OCI-LY3 (cell line): ENCODE results near the gene IFITM1.

Experiments used
- H2AFZ ChIP-seq: fragments of 200-600, 300-600 bp; shearing (Covaris generic); 2 replicates; pipeline ENCODE4 v1.6.0; 2014; ENCODE audit warnings: antibody characterized with exemption, low read depth, low read length
- H3K27ac ChIP-seq: fragments of 200-600, 300-600 bp; sonication (generic); 2 replicates; pipeline ENCODE4 v1.5.1; 2014; ENCODE audit warnings: mild to moderate bottlenecking, low read length, moderate library complexity, mixed read lengths
- H3K27me3 ChIP-seq: fragments of 200-600, 300-600 bp; sonication (generic); 2 replicates; pipeline ENCODE4 v1.6.1; 2014; ENCODE audit warnings: low read depth, low read length, mixed read lengths
- H3K36me3 ChIP-seq: fragments of 200-600, 300-600 bp; sonication (generic); replicated peaks from 2 replicates; pipeline ENCODE3; 2014; ENCODE audit warnings: low read depth, low read length, mixed read lengths
- H3K4me1 ChIP-seq: fragments of 300-600, 200-600 bp; sonication (generic); 2 replicates; pipeline ENCODE4 v1.6.1; 2014; ENCODE audit warnings: low read length, mixed read lengths
- H3K4me2 ChIP-seq: fragments of 200-600, 300-600 bp; sonication (generic); 2 replicates; pipeline ENCODE4 v1.6.1; 2014; ENCODE audit warnings: low read length, mixed read lengths
- H3K4me3 ChIP-seq: fragments of 300-600, 200-600 bp; sonication (generic); 2 replicates; pipeline ENCODE4 v1.5.1; 2014; ENCODE audit warnings: antibody characterized with exemption, mild to moderate bottlenecking, low read length, moderate library complexity
- H3K79me2 ChIP-seq: fragments of 300-600, 200-600 bp; shearing (Covaris generic); 2 replicates; pipeline ENCODE4 v1.6.1; 2014; ENCODE audit warnings: mild to moderate bottlenecking, low read length, mixed read lengths
- H3K9ac ChIP-seq: fragments of 300-600, 200-600 bp; shearing (Covaris generic); 2 replicates; pipeline ENCODE4 v1.6.0; 2014; ENCODE audit warnings: mild to moderate bottlenecking, low read length, moderate library complexity
- H3K9me3 ChIP-seq: fragments of 200-600, 300-600 bp; shearing (Covaris generic); 2 replicates; pipeline ENCODE4 v1.6.1; 2014; ENCODE audit warnings: low read length, mixed read lengths; ENCODE audit not compliant: insufficient read depth
- H4K20me1 ChIP-seq: fragments of 200-600, 300-600 bp; sonication (generic); 2 replicates; pipeline ENCODE4 v1.6.1; 2016; ENCODE audit warnings: low read length, mixed read lengths; ENCODE audit not compliant: insufficient read depth
- EZH2phosphoT487 ChIP-seq: fragments of 200-600 bp; shearing (Covaris generic); IDR thresholded peaks from 2 replicates; pipeline ENCODE4 v1.6.1; 2018; ENCODE audit warnings: antibody characterized with exemption, mixed run types, low read depth
- TF ChIP-seq, protein P1 (sequence below): fragments of 200-600, 300-600 bp; sonication (generic); IDR thresholded peaks from 2 replicates; pipeline ENCODE4 v1.5.1; 2014; ENCODE audit warnings: antibody characterized with exemption, low read length, low read depth

IFITM1 gene

DNA sequence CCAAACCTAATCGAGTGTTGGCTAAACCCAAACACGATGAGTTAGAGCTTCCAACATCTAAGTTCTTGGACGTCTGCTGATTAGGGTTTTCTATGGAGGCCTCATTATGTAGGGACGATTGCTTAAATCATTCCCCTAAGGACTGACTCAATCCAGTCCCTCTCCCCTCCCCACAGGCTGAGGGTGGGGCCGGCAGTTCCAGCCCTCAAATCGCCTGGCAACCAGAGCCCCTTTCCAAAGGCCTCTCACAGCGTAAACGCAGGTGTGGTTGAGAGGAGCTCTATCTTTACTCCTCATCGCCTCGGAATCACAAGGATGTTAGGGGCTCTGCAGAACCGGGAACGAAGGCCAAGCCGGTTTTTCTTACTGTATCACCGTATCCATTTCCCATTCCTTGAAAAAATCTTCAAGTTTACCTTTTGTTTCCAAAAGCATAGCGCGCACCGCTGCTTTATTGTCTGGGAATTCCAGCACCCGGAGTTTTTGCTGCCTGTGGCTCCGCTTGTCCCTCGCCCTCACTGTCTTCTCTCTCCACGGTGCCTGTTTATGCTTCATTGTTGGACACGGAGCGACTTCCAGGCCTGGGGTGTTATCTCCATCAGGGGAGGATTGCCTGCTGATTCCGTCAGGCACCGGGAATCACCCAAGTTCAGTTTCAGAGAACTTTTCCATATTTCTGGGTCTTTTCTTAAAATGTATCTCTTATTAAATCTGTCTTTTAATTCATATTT is 20.6 kb downstream of the IFITM1 start:
- Histone ChIP-seq H3K79me2 (no peaks in the 10 kb centered on the region), H3K9ac (no peak overlapping the region), H4K20me1 (no peaks in the 10 kb centered on the region), H3K27me3 (peaks cover 1% of the 10 kb centered on the region; the same call in 1 of the 2 replicates), H3K27ac (no peak overlapping the region), H3K4me1 (peaks cover 24% of the 10 kb centered on the region), H3K36me3 (no peaks in the 10 kb centered on the region), H3K4me3 (no peak overlapping the region), H3K9me3 (no peaks in the 10 kb centered on the region; the same call in 1 of the 2 replicates), H3K4me2 (no peak overlapping the region), H2AFZ (no peak overlapping the region)
- TF ChIP-seq, protein P1, sequence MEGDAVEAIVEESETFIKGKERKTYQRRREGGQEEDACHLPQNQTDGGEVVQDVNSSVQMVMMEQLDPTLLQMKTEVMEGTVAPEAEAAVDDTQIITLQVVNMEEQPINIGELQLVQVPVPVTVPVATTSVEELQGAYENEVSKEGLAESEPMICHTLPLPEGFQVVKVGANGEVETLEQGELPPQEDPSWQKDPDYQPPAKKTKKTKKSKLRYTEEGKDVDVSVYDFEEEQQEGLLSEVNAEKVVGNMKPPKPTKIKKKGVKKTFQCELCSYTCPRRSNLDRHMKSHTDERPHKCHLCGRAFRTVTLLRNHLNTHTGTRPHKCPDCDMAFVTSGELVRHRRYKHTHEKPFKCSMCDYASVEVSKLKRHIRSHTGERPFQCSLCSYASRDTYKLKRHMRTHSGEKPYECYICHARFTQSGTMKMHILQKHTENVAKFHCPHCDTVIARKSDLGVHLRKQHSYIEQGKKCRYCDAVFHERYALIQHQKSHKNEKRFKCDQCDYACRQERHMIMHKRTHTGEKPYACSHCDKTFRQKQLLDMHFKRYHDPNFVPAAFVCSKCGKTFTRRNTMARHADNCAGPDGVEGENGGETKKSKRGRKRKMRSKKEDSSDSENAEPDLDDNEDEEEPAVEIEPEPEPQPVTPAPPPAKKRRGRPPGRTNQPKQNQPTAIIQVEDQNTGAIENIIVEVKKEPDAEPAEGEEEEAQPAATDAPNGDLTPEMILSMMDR, result no peak
- TF ChIP-seq EZH2phosphoT487, result no peak

DNA sequence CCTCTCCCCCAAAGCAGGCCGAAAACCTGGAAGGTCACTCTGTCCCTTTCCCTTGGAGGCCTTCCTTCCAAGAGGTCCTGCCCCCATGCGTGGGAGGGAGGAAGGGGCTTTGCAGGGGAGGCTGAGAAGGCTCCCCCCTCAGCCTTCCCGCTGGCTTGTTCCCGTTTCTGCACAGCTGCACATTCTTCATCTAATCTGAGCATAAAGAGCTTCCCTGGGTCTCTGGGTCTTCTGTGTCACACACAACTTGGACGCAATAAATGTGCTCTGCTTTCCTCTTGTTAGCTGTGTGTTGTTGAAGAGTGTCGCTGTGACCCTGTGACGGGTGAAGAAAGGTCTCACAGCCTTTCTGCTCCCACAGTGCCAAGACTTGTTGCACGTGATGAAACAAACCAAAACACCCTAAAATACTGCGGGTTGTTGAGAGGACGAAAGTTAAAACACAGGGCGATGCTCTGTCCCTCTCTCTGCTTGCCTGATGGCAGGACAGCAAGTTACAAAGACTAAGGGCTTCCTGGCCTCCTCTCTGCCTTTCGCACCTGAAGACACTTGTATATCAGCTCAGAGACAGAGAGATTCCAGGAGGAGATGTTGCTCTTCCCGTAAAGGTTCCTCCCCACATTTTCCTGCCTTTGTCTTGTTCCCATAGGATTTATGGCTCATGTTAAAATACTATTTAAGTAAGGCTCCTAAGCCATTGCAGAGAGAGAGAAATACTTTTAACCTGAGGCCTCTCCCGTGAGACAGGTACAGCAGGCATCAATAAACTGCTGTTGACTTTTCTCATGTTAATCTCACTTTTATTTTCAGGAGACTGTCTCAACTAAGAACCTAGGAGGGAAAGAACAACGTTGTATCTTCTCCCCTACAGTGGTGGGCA is 22.2 kb downstream of the IFITM1 start:
- Histone ChIP-seq H3K36me3 (no peaks in the 10 kb centered on the region), H4K20me1 (no peaks in the 10 kb centered on the region), H3K27me3 (peaks cover 13% of the 10 kb centered on the region; the same call in 1 of the 2 replicates), H3K79me2 (no peaks in the 10 kb centered on the region), H2AFZ (no peak overlapping the region), H3K9ac (no peak overlapping the region), H3K4me3 (no peak overlapping the region), H3K4me1 (peaks cover 9% of the 10 kb centered on the region), H3K9me3 (no peaks in the 10 kb centered on the region; the same call in 1 of the 2 replicates), H3K4me2 (no peak overlapping the region), H3K27ac (no peak overlapping the region)
- TF ChIP-seq EZH2phosphoT487, result no peak
- TF ChIP-seq, protein P1, result no peak

DNA sequence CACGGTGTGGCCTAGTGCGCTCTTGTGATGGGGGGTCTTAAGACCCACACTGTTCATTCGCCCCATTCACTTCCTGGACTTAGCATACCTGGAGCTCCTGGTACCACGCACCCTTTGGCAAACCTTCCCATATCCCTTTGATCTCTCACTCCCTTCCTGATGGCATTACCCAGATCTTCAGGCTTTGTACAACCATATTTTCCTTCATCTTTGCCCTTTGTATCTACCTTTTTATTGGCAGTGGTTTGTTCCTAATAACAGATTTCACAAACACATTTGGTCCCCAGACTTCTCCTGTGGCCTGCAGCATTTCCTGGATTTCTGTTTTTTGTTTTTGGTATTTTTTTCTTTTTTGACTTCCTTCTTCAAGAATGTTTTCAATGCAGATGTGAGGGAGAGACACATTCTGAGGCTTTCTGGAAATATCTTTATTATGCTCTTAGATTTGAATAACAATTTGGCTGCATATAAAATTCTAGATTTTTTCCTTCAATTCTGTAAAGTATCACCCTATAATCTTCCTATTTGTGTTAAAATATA is 22.9 kb downstream of the IFITM1 start:
- Histone ChIP-seq H2AFZ (no peak overlapping the region), H3K79me2 (no peaks in the 10 kb centered on the region), H3K27me3 (peaks cover 13% of the 10 kb centered on the region; the same call in 1 of the 2 replicates), H3K36me3 (no peaks in the 10 kb centered on the region), H3K4me1 (peaks cover 9% of the 10 kb centered on the region), H3K27ac (no peak overlapping the region), H3K9ac (no peak overlapping the region), H3K4me3 (no peak overlapping the region), H3K4me2 (no peak overlapping the region), H4K20me1 (no peaks in the 10 kb centered on the region), H3K9me3 (no peaks in the 10 kb centered on the region)
- no peak for TF ChIP-seq EZH2phosphoT487
- TF ChIP-seq, protein P1, result no peak

DNA sequence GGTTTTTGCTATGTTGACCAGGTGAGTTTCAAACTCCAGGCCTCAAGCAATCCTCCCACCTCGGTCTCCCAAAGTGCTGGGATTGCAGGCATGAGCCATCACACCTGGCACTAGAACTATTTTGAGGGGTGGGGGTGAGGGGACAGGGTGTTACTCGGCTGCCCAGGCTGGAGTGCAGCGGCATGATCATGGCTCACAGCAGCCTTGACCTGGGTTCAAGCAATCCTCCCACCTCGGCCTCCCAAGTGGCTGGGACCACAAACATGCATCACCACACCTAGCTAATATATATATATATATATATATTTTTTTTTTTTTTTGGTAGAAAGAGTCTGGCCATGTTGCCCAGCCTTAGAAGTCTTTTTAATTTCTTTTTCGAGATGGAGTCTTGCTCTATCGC is 23.9 kb downstream of the IFITM1 start:
- H2AFZ ChIP-seq, result no peak overlapping the region
- no peak overlapping the region for H3K9ac ChIP-seq
- H4K20me1 ChIP-seq, result no peaks in the 10 kb centered on the region
- H3K27ac ChIP-seq, result no peak overlapping the region
- no peaks in the 10 kb centered on the region for H3K9me3 ChIP-seq
- no peaks in the 10 kb centered on the region for H3K36me3 ChIP-seq
- no peak overlapping the region for H3K4me2 ChIP-seq
- no peak for TF ChIP-seq EZH2phosphoT487
- TF ChIP-seq, protein P1, result no peak
- H3K79me2 ChIP-seq, result no peaks in the 10 kb centered on the region
- peaks cover 13% of the 10 kb centered on the region; the same call in 1 of the 2 replicates for H3K27me3 ChIP-seq
- H3K4me3 ChIP-seq, result no peak overlapping the region
- H3K4me1 ChIP-seq, result peaks cover 8% of the 10 kb centered on the region; the same call in 1 of the 2 replicates
